Tibial nerve (tissue), 3 donors: Measurements from ENCODE around the gene CHM.

Experiments used
- CTCF ChIP-seq, 5 experiments: fragments of 200-600 bp in 3 of 5; fragments of 450-650 bp in 2 of 5; sonication (generic) in 3 of 5; IDR thresholded peaks; one replicate each; pipeline ENCODE4 v1.5.1; 2016 to 2019; ENCODE audit warnings: antibody characterized with exemption in 5 of 5, mild to moderate bottlenecking in 3 of 5, moderate library complexity in 2 of 5
- POLR2A ChIP-seq, 2 donors: fragments of 450-650 bp; IDR thresholded peaks; one replicate each; pipeline ENCODE4 v1.6.1; 2017; ENCODE audit warnings: antibody characterized with exemption in 2 of 2, mild to moderate bottlenecking in 2 of 2, moderate library complexity in 2 of 2

DNA sequence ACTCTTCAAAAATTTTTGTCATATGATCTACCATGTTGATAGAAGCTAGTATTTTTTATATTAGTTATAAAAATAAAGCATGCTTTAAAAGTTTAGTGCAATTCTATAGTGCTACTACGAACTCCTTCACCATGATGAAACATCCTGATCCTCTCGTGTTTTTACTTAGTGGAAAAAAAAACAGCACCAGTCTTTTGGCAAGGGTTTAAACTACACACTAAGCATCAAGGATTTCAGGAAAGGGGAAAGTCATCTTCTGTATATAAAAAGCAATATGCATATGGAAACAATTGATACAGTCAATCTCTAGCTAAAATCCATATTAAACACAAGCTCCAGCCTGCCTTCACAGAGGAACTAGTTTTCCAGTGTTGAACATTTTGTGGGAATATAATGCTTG, 18.7 kb downstream of the CHM start:
- TF ChIP-seq CTCF (IDR thresholded peaks at IDR 0.05): no peak
- no peak for TF ChIP-seq POLR2A (IDR thresholded peaks at IDR 0.05)
